GM19023 (cell line): ENCODE results near the gene TFG.
A peak's percentile ranks its signal among the peaks of the same experiment; 100 is the strongest.
"Not testable (repeated sequence)": the region's sequence is repeated elsewhere in the genome, so short reads cannot be mapped to it uniquely, and the experiment has no call there.

Experiments used
- ATAC-seq: cut with Tn5 transposase; IDR thresholded peaks from one replicate; pipeline ENCODE4 v1.9.1; 2021; ENCODE audit warnings: mild to moderate bottlenecking, moderate library complexity; ENCODE audit not compliant: unreplicated experiment

The TFG gene

GRCh38 chr3:100708989-100709841 lies at the start of gene TFG:
TSS of gene TFG (plus strand) at chr3:100709494. CDS start at chr3:100713686, 4,192 bp downstream.
- ATAC-seq = peak; percentile 95

GRCh38 chr3:100661294-100661693 lies 48.0 kb upstream of the TFG start:
- ATAC-seq = not testable (repeated sequence)

DNA sequence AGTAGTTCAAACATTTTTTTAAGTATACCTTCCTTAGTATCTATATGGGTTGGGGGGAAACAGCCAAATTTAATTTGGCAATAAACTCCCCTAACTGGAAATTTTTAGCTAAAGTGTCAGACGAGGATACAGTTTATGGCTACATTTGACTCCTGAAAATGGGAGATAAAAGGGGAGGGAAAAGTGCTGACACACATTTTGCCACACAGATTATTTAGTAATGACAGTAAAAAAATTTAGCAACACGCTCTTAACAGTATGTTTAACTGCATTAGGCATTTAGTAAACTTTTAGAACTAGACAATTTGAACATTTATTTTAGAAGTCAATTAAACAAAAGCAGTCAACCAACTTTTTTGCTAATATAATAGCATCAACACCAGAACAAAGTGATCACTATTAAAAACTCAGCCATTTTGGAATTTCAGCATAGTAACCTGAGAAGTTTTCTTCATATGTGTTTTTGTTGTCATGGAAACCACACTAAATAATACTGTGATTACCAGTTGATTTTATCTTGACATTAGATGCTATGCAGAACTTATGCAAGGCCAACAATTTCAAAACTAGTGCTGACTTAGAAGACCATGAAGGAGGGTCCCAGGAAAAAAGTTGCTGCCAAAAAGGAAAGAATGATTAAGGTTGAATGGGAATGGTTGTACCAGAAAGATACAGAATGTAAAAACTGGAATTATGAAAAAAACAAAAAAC lies 47.0 kb upstream of the TFG start:
- ATAC-seq = no peak

DNA sequence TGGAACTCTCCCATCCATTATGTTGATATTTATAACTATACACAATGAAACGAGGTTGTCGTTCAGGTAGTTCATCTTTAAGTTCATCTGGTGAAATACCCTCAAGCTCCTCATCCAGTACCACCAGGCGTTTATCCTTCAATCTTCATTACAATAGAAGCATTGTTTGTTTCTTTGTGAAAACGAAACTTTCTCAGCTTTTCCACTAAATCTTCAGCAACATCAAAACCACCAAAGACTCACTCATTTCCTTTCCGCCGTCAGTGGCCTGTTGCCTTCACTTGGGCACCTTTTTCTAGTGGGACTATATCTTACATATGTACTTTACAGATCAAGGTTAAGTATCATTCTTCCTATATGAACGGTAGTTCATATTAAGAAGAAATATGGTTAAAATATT lies 44.1 kb upstream of the TFG start:
- no peak for ATAC-seq

DNA sequence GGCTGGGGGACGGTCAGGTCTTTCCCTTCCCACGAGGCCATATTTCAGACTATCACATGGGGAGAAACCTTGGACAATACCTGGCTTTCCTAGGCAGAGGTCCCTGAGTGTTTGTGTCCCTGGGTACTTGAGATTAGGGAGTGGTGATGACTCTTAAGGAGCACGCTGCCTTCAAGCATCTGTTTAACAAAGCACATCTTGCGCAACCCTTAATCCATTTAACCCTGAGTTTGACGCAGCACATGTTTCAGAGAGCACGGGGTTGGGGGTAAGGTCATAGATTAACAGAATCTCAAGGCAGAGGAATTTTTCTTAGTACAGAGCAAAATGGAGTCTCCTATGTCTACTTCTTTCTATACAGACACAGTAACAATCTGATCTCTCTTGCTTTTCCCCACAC lies 42.6 kb upstream of the TFG start:
- not testable (repeated sequence) for ATAC-seq

- ATAC-seq = not testable (repeated sequence)
These were observed 42.0 kb upstream of the TFG start for GRCh38 chr3:100667316-100667715.

GRCh38 chr3:100670995-100671394 lies 38.3 kb upstream of the TFG start:
- ATAC-seq = not testable (repeated sequence)

DNA sequence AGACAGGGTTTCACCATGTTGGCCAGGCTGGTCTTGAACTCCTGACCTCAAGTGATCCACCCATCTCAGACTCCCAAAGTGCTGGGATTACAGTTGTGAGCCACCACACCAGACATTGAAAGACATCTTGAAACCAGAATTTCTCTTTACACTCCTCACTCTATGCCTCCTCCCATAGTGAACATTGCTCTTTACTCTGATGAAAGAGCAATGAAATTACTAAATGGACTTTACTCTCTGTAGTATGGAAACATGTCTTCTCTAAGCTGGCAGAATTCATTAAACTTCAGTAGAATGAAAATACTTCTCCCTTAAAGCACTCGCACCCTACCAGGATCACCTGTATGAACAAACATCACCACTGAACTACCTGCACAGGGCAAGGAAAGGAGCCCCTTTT lies 27.8 kb upstream of the TFG start:
- no peak for ATAC-seq

DNA sequence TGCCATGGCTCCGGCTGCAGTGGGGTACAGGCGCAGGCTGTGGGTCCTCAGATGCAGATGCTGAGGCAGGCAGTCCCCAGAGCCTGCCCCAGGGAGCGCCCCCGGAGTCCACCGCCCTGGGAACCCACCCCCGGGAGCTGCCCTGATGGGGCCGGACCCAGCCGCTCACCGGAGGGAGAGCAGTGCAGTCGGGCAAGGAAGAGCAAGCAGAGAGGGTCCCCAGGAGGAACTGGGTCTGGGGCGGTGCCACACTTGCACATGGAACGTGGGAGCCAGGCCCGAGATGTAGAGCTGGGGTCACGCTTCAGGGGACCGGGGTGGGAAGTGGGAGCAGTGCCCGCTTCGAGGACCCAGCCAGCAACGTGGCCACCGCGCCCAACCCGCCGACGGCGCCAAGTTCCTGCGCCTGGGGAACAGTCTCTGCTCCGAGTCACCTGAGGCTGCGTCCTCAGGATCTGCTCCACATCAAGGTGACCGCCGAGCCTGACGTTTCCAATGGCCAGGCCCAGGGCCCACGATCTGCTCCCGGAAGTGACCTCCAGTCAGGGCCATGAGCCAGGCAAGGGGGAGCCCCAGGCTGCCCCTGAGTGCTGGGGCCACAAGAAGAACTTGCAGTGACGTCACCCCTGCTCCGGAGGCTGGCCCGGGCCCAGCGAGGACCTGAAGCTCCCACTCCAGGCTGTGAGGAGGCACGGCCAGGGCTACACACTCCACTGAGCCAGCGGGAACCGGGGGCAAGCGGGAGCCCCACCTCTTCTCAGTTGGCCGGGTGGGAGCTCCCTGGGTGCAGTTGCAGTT lies 27.0 kb upstream of the TFG start:
- no peak for ATAC-seq

GRCh38 chr3:100682854-100683760 lies 26.2 kb upstream of the TFG start:
- no peak for ATAC-seq

DNA sequence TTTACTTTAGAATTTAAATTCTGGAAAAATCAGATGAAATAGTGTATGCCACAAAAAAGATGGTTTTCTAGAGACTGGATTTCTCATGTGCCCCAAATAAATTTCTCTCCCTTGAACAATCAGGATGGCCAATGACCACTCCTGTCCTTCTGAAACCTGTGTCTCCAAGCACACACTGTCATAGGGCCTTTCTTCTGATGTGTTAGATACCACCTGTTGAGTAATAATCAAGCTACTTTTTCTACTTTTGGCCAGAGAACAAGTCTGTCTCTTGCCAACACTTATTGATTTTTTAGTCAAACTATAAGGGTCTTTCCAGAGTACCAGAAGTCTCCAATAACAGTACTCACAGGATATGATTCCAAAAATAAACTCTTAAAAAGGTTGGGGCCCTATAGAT lies 16.1 kb upstream of the TFG start:
- ATAC-seq = no peak

DNA sequence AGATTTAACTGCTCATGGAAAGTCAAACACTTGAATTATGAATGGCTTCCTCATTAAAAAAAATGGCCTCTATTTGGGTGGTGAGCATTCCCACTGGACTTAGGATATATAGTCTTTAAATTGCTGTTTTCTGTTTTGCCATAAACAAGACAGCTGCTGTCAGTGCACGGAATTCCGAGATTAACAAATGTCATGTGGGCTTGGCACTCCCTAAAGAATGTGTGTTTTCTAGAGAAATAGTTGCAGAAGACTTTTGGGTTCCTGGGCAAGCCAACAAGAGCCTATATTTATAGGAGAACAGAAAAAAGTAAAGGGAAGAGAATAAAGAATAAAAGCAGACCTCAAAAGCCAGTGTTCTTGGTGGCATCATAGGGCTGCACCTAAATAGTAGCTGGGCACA lies 13.6 kb upstream of the TFG start:
- no peak for ATAC-seq

GRCh38 chr3:100696161-100696560 lies 13.1 kb upstream of the TFG start:
- no peak for ATAC-seq

GRCh38 chr3:100697172-100697571 lies 12.1 kb upstream of the TFG start:
- no peak for ATAC-seq

GRCh38 chr3:100697723-100698285 lies 11.5 kb upstream of the TFG start:
- ATAC-seq = no peak

DNA sequence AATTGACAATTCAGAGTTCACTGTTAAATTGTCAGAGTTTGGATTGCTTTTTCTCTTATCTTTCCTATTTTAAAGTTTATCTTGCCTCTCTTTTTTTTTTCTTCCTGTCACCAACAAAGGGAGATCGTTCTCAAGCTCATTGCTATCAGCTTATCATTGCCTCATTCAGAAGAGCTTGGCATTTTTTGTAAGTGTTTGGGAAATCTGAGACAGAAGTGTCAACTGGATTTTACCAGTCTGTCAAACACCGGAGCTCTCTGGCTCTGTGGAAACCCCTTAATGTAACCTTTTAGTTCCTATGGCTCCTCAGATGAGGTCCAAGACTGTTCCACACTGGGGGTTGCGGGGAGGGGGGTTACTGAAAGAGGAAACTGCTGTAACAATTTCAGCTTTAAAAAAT lies 10.6 kb upstream of the TFG start:
- ATAC-seq = no peak

DNA sequence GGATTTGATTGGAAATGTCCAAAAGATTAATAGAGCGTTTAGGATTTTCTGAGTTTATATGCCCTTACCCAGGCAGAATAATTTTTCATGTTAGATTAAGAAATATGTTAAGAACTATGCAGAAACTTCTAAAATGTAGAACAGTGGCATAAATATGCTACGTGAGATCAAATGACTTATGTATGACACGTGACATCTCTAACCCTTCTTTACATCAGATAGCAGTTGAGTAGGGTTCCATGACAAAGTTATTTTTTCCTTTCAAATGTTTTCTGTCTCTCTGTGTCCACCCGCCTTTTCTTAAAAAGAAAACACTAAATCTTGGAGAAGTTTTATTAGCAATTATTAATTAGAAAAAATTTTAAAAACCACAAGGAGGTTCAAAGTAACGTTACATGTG lies 8.6 kb upstream of the TFG start:
- ATAC-seq = no peak

- no peak for ATAC-seq
These were observed 7.0 kb upstream of the TFG start for GRCh38 chr3:100702082-100702979.

DNA sequence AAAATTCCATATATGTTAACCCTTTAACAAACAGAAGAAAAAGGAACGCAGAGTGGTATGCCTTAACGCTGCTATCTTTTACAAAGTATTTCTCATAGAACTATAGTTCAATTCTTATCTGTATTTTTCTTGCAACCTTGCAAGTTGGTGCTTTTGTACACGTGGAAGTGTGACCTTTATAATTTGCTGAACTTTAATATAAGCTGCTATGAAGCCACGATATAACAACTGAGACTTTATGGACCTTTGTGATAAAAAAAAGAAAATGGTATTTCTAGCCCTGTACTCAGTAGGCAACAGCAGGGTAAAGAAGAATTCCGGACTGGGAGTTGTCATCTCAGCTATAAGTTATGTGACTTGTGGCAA lies 6.3 kb upstream of the TFG start:
- no peak for ATAC-seq
